HepG2 (cell line): ENCODE measurements around the gene NEK8. TPM values are rescaled to one million over a fixed set of nuclear protein-coding genes. Genes with fewer than 3 reads are reported as not detected.
A peak's percentile ranks its signal among the peaks of the same experiment; 100 is the strongest.

Experiments
- ATAD3A ChIP-seq: sonication (generic); formaldehyde crosslinking; IDR thresholded peaks from 2 replicates; pipeline ENCODE4 v1.4.0; 2020; ENCODE audit warnings: missing genetic modification reagents
- ATF6 ChIP-seq: sonication (generic); formaldehyde crosslinking; conservative IDR thresholded peaks from 2 replicates; pipeline ENCODE4 v1.4.0; 2020; ENCODE audit warnings: missing genetic modification reagents
- BATF2 ChIP-seq: sonication (generic); formaldehyde crosslinking; IDR thresholded peaks from 2 replicates; pipeline ENCODE4 v1.8.0; 2022; ENCODE audit warnings: mild to moderate bottlenecking, missing genetic modification reagents, moderate library complexity
- CENPBD1 ChIP-seq: sonication (generic); formaldehyde crosslinking; IDR thresholded peaks from 2 replicates; pipeline ENCODE4 v1.8.0; 2022; ENCODE audit warnings: missing genetic modification reagents, low read depth, mild to moderate bottlenecking, borderline replicate concordance
- DDIT3 ChIP-seq: sonication (generic); formaldehyde crosslinking; IDR thresholded peaks from 2 replicates; pipeline ENCODE4 v1.4.0; 2020; ENCODE audit warnings: mild to moderate bottlenecking, missing genetic modification reagents
- DPF2 ChIP-seq: sonication (generic); formaldehyde crosslinking; IDR thresholded peaks from 2 replicates; pipeline ENCODE4 v1.4.0; 2020; ENCODE audit warnings: mild to moderate bottlenecking, low read depth, missing genetic modification reagents, borderline replicate concordance
- ELF3 ChIP-seq: IDR thresholded peaks from 2 replicates; pipeline ENCODE4 v1.6.1; 2016; ENCODE audit warnings: missing genetic modification reagents, missing compliant biosample characterization
- FOSL1 ChIP-seq: sonication (generic); formaldehyde crosslinking; IDR thresholded peaks from 2 replicates; pipeline ENCODE4 v1.9.0; 2021; ENCODE audit warnings: missing genetic modification reagents, borderline replicate concordance
- MIER2 ChIP-seq: IDR thresholded peaks from 2 replicates; pipeline ENCODE4 v1.6.1; 2016; ENCODE audit warnings: missing biosample characterization, missing genetic modification reagents
- MNT ChIP-seq: fragments of 450-650 bp; IDR thresholded peaks from 2 replicates; pipeline ENCODE4 v1.6.1; 2016
- NFIC ChIP-seq: IDR thresholded peaks from 2 replicates; pipeline ENCODE4 v1.6.1; 2012; ENCODE audit warnings: mild to moderate bottlenecking, low read length, inconsistent platforms
- NR0B2 ChIP-seq: sonication (generic); formaldehyde crosslinking; IDR thresholded peaks from 2 replicates; pipeline ENCODE4 v1.4.0; 2020; ENCODE audit warnings: mild to moderate bottlenecking, missing genetic modification reagents
- RARA ChIP-seq: IDR thresholded peaks from 2 replicates; pipeline ENCODE4 v1.6.1; 2016; ENCODE audit warnings: missing genetic modification reagents, missing compliant biosample characterization
- SETDB1 ChIP-seq: sonication (generic); formaldehyde crosslinking; IDR thresholded peaks from 2 replicates; pipeline ENCODE4 v1.5.1; 2020; ENCODE audit warnings: missing genetic modification reagents, mild to moderate bottlenecking, borderline replicate concordance
- SKIL ChIP-seq: sonication (generic); formaldehyde crosslinking; IDR thresholded peaks from 2 replicates; pipeline ENCODE4 v1.8.0; 2022; ENCODE audit warnings: missing genetic modification reagents, mild to moderate bottlenecking, moderate library complexity, borderline replicate concordance
- TRAFD1 ChIP-seq: sonication (generic); formaldehyde crosslinking; IDR thresholded peaks from 2 replicates; pipeline ENCODE4 v1.5.1; 2020; ENCODE audit warnings: missing genetic modification reagents, mild to moderate bottlenecking, borderline replicate concordance
- ZC3H13 ChIP-seq: sonication (generic); formaldehyde crosslinking; IDR thresholded peaks from 2 replicates; pipeline ENCODE4 v1.8.1; 2023; ENCODE audit warnings: mild to moderate bottlenecking, missing genetic modification reagents, moderate library complexity
- ZNF737 ChIP-seq: sonication (generic); formaldehyde crosslinking; IDR thresholded peaks from 2 replicates; pipeline ENCODE4 v1.5.0; 2020; ENCODE audit warnings: missing genetic modification reagents, mild to moderate bottlenecking, borderline replicate concordance
- polyA plus RNA-seq, 8 experiments: library from polyadenylated mRNA; depleted of rRNA in 3 of 8; stranded (reverse) in 7 of 8; unstranded in 1 of 8; fragments of >200 nt; fragmentation: Illumina TruSeq in 4 of 8; extraction: Trizol in 4 of 8; gene quantifications; 2 replicates each; pipeline versions ENCODE4 v1.2.1 to v1.2.3, GENCODE V29; 2011 to 2016; ENCODE audit warnings: low read depth in 4 of 8, missing spikeins in 1 of 8, mixed read lengths in 1 of 8; ENCODE audit not compliant: insufficient read depth in 1 of 8
- total RNA-seq, 5 experiments: library from RNA; depleted of rRNA; stranded (reverse); fragments of >200 nt; fragmentation: Illumina TruSeq; extraction: Trizol; gene quantifications; 2 replicates each; pipeline ENCODE4 v1.2.3, GENCODE V29; 2016; ENCODE audit warnings: low read depth in 1 of 5

The NEK8 gene
- total and polyA plus RNA-seq, 2 of the 13 experiments (the other 11 are each of a cell fraction or from before 2014, with no cell fraction given): 5.8 to 13.5 TPM

GRCh38 chr17:28726627-28727491 lies 1.7 kb upstream of the NEK8 start (continued):
- TF ChIP-seq FOSL1 (no peak), RARA (CRISPR knock-in tag) (no peak), MIER2 (CRISPR knock-in tag) (no peak; the same call in 1 of the 2 replicates), SETDB1 (CRISPR knock-in tag) (no peak), BATF2 (no peak), NR0B2 (CRISPR knock-in tag) (peak; percentile 48; the same call in 1 of the 2 replicates), DDIT3 (CRISPR knock-in tag) (no peak), DPF2 (no peak), SKIL (CRISPR knock-in tag) (no peak), ATF6 (CRISPR knock-in tag) (0 out of 2 replicates have a peak, but pooled peaks have one; percentile 41), CENPBD1 (CRISPR knock-in tag) (no peak), ZNF737 (CRISPR knock-in tag) (no peak), MNT (no peak), ELF3 (CRISPR knock-in tag) (0 out of 2 replicates have a peak, but pooled peaks have one; percentile 9), ATAD3A (CRISPR knock-in tag) (no peak), NFIC (no peak), ZC3H13 (CRISPR knock-in tag) (no peak; the same call in 1 of the 2 replicates), TRAFD1 (CRISPR knock-in tag) (0 out of 2 replicates have a peak, but pooled peaks have one; percentile 47)
